ENCODE results near the gene SLC12A9.

SLC12A9 gene

GRCh38 chr7:100860702-100861615 is 8.4 kb downstream of the SLC12A9 start:
- DNase-seq (ENCODE audit: low read depth in 1 of 2, low spot score in 1 of 2), result no peak

GRCh38 chr7:100861616-100861985 is 9.1 kb downstream of the SLC12A9 start:
- DNase-seq (ENCODE audit: low read depth in 1 of 2, low spot score in 1 of 2), result no peak

- no peak for DNase-seq (ENCODE audit: low read depth in 1 of 2, low spot score in 1 of 2)
Observed at GRCh38 chr7:100863406-100863950, 11.0 kb downstream of the SLC12A9 start.

GRCh38 chr7:100864263-100864845 is 11.8 kb downstream of the SLC12A9 start:
- no peak for DNase-seq (ENCODE audit: low read depth in 1 of 2, low spot score in 1 of 2)

- DNase-seq (ENCODE audit: low read depth in 1 of 2, low spot score in 1 of 2), result no peak
Observed at GRCh38 chr7:100865372-100865911, 12.9 kb downstream of the SLC12A9 start.

GRCh38 chr7:100865938-100866728 is 13.6 kb downstream of the SLC12A9 start:
- no peak for DNase-seq (ENCODE audit: low read depth in 1 of 2, low spot score in 1 of 2)

- no peak for DNase-seq (ENCODE audit: low read depth in 1 of 2, low spot score in 1 of 2)
Observed at GRCh38 chr7:100866729-100867039, 14.2 kb downstream of the SLC12A9 start.

GRCh38 chr7:100867040-100867775 is 14.7 kb downstream of the SLC12A9 start, which contains the start of gene TRIP6:
Gene TRIP6, plus strand, starts transcription at chr7:100867387. Its CDS starts 111 bp downstream, at chr7:100867498.
- DNase-seq (ENCODE audit: low read depth in 1 of 2, low spot score in 1 of 2), result peak in 1 of 2 donors; percentile 44

GRCh38 chr7:100867776-100868485 is 15.4 kb downstream of the SLC12A9 start:
- no peak for DNase-seq (ENCODE audit: low read depth in 1 of 2, low spot score in 1 of 2)

GRCh38 chr7:100873599-100874299 is 21.2 kb downstream of the SLC12A9 start:
- no peak for DNase-seq (ENCODE audit: low read depth in 1 of 2, low spot score in 1 of 2)

GRCh38 chr7:100874300-100874576 is 21.7 kb downstream of the SLC12A9 start:
- no peak for DNase-seq (ENCODE audit: low read depth in 1 of 2, low spot score in 1 of 2)

GRCh38 chr7:100874577-100875355 is 22.3 kb downstream of the SLC12A9 start, which contains the start of gene SRRT:
Gene SRRT, plus strand, starts transcription at chr7:100875103. Its CDS starts 488 bp downstream, at chr7:100875591.
- DNase-seq (ENCODE audit: low read depth in 1 of 2, low spot score in 1 of 2), result peak; percentile 97

- no peak for DNase-seq (ENCODE audit: low read depth in 1 of 2, low spot score in 1 of 2)
Observed at GRCh38 chr7:100875356-100875751, 22.8 kb downstream of the SLC12A9 start.

GRCh38 chr7:100878013-100878412 is 25.5 kb downstream of the SLC12A9 start:
- no peak for DNase-seq (ENCODE audit: low read depth in 1 of 2, low spot score in 1 of 2)

GRCh38 chr7:100878685-100879084 is 26.2 kb downstream of the SLC12A9 start:
- DNase-seq (ENCODE audit: low read depth in 1 of 2, low spot score in 1 of 2), result no peak

- DNase-seq (ENCODE audit: low read depth in 1 of 2, low spot score in 1 of 2), result no peak
Observed at GRCh38 chr7:100879685-100880261, 27.3 kb downstream of the SLC12A9 start.

- no peak for DNase-seq (ENCODE audit: low read depth in 1 of 2, low spot score in 1 of 2)
Observed at GRCh38 chr7:100880645-100881044, 28.1 kb downstream of the SLC12A9 start.

- DNase-seq (ENCODE audit: low read depth in 1 of 2, low spot score in 1 of 2), result no peak
Observed at GRCh38 chr7:100881136-100881535, 28.6 kb downstream of the SLC12A9 start.
